HepG2 (cell line): ENCODE data around the gene PFN1. TPM values are rescaled to one million over a fixed set of nuclear protein-coding genes. Genes with fewer than 3 reads are reported as not detected.

Source experiments
- CBX1 ChIP-seq: IDR thresholded peaks from one replicate; pipeline ENCODE4 v1.6.1; 2016; ENCODE audit warnings: antibody characterized with exemption, low read depth
- CEBPZ ChIP-seq: IDR thresholded peaks from 2 replicates; pipeline ENCODE4 v1.6.1; 2012; ENCODE audit warnings: low read length, improper control_type of control experiment
- CENPX ChIP-seq: sonication (generic); formaldehyde crosslinking; IDR thresholded peaks from 2 replicates; pipeline ENCODE4 v1.9.0; 2021; ENCODE audit warnings: mild to moderate bottlenecking, missing genetic modification reagents, moderate library complexity
- ERF ChIP-seq: IDR thresholded peaks from 2 replicates; pipeline ENCODE4 v1.6.1; 2018; ENCODE audit warnings: missing biosample characterization, missing genetic modification reagents
- FOXO4 ChIP-seq: sonication (generic); formaldehyde crosslinking; conservative IDR thresholded peaks from 2 replicates; pipeline ENCODE4 v1.8.1; 2023; ENCODE audit warnings: missing genetic modification reagents
- HMGXB4 ChIP-seq, 2 experiments: sonication (generic) in 1 of 2; formaldehyde crosslinking in 1 of 2; IDR thresholded peaks; 2 replicates each; pipeline versions ENCODE4 v1.4.0 to v1.6.1; 2018 to 2020; ENCODE audit warnings: missing genetic modification reagents in 2 of 2, borderline replicate concordance in 1 of 2, low read depth in 1 of 2, mild to moderate bottlenecking in 1 of 2, missing biosample characterization in 1 of 2
- JUN ChIP-seq: sonication (generic); formaldehyde crosslinking; IDR thresholded peaks from 2 replicates; pipeline ENCODE4 v1.4.0; 2020; ENCODE audit warnings: mild to moderate bottlenecking, missing genetic modification reagents
- MAX ChIP-seq: IDR thresholded peaks from 2 replicates; pipeline ENCODE4 v1.6.1; 2012; ENCODE audit warnings: inconsistent platforms
- SMARCC2 ChIP-seq: fragments of 450-650 bp; IDR thresholded peaks from 2 replicates; pipeline ENCODE4 v1.6.1; 2017; ENCODE audit warnings: antibody characterized with exemption, mild to moderate bottlenecking
- SRY ChIP-seq: sonication (generic); formaldehyde crosslinking; IDR thresholded peaks from 2 replicates; pipeline ENCODE4 v1.8.0; 2022; ENCODE audit warnings: mild to moderate bottlenecking, missing genetic modification reagents
- TEF ChIP-seq: sonication (generic); formaldehyde crosslinking; IDR thresholded peaks from 2 replicates; pipeline ENCODE4 v1.5.0; 2020; ENCODE audit warnings: missing genetic modification reagents
- TFDP2 ChIP-seq: sonication (generic); formaldehyde crosslinking; IDR thresholded peaks from 2 replicates; pipeline ENCODE4 v1.4.0; 2020; ENCODE audit warnings: missing genetic modification reagents
- U2AF2 ChIP-seq: fragments of 200-400 bp; formaldehyde crosslinking; IDR thresholded peaks from 2 replicates; pipeline ENCODE4 v1.6.1; 2017; ENCODE audit warnings: low read depth, mild to moderate bottlenecking, low read length
- XBP1 ChIP-seq: sonication (generic); formaldehyde crosslinking; IDR thresholded peaks from 2 replicates; pipeline ENCODE4 v1.5.0; 2020; ENCODE audit warnings: missing genetic modification reagents
- ZNF354B ChIP-seq: sonication (generic); formaldehyde crosslinking; IDR thresholded peaks from 2 replicates; pipeline ENCODE4 v1.8.0; 2022; ENCODE audit warnings: mild to moderate bottlenecking, missing genetic modification reagents
- ZNF441 ChIP-seq: sonication (generic); formaldehyde crosslinking; IDR thresholded peaks from 2 replicates; pipeline ENCODE4 v1.7.0; 2021; ENCODE audit warnings: missing genetic modification reagents, borderline replicate concordance
- ZNF496 ChIP-seq: sonication (generic); formaldehyde crosslinking; IDR thresholded peaks from 2 replicates; pipeline ENCODE4 v1.8.1; 2023; ENCODE audit warnings: mild to moderate bottlenecking, moderate library complexity, missing genetic modification reagents; ENCODE audit not compliant: insufficient replicate concordance
- ZNF530 ChIP-seq: sonication (generic); formaldehyde crosslinking; IDR thresholded peaks from 2 replicates; pipeline ENCODE4 v1.5.0; 2020; ENCODE audit warnings: low read depth, mild to moderate bottlenecking, missing genetic modification reagents
- ZNF605 ChIP-seq: sonication (generic); formaldehyde crosslinking; IDR thresholded peaks from 2 replicates; pipeline ENCODE4 v1.8.0; 2022; ENCODE audit warnings: mild to moderate bottlenecking, missing genetic modification reagents
- polyA plus RNA-seq, 8 experiments: library from polyadenylated mRNA; depleted of rRNA in 3 of 8; stranded (reverse) in 7 of 8; unstranded in 1 of 8; fragments of >200 nt; fragmentation: Illumina TruSeq in 4 of 8; extraction: Trizol in 4 of 8; gene quantifications; 2 replicates each; pipeline versions ENCODE4 v1.2.1 to v1.2.3, GENCODE V29; 2011 to 2016; ENCODE audit warnings: low read depth in 4 of 8, missing spikeins in 1 of 8, mixed read lengths in 1 of 8; ENCODE audit not compliant: insufficient read depth in 1 of 8
- total RNA-seq, 5 experiments: library from RNA; depleted of rRNA; stranded (reverse); fragments of >200 nt; fragmentation: Illumina TruSeq; extraction: Trizol; gene quantifications; 2 replicates each; pipeline ENCODE4 v1.2.3, GENCODE V29; 2016; ENCODE audit warnings: low read depth in 1 of 5

PFN1 gene
- total and polyA plus RNA-seq, 2 of the 13 experiments (the other 11 are each of a cell fraction or from before 2014, with no cell fraction given) = 494 to 613 TPM

- TF ChIP-seq ERF (CRISPR knock-in tag) = no peak
- no peak for TF ChIP-seq ZNF496
- no peak for TF ChIP-seq SMARCC2
- no peak for TF ChIP-seq XBP1 (CRISPR knock-in tag)
- no peak for TF ChIP-seq TEF
- TF ChIP-seq ZNF530 (CRISPR knock-in tag) = no peak
- 0 out of 4 replicates have a peak, but pooled peaks of 1 of the 2 experiments have one; percentile 30 for TF ChIP-seq HMGXB4 (CRISPR knock-in tag; IDR thresholded peaks at IDR 0.05; ENCODE audit: borderline replicate concordance in 1 of 2, low read depth in 1 of 2)
- TF ChIP-seq MAX = peak; percentile 68; the same call in 1 of the 2 replicates
- TF ChIP-seq CENPX (CRISPR knock-in tag) = no peak
- TF ChIP-seq CBX1 = no peak
- peak; percentile 85; the same call in 1 of the 2 replicates for TF ChIP-seq SRY (CRISPR knock-in tag)
- peak; percentile 29; the same call in 1 of the 2 replicates for TF ChIP-seq TFDP2 (CRISPR knock-in tag)
- no peak for TF ChIP-seq ZNF441 (CRISPR knock-in tag)
- no peak for TF ChIP-seq CEBPZ
- TF ChIP-seq U2AF2 = no peak
- TF ChIP-seq ZNF605 (CRISPR knock-in tag) = 0 out of 2 replicates have a peak, but pooled peaks have one; percentile 10
- no peak for TF ChIP-seq JUN (CRISPR knock-in tag)
- 0 out of 2 replicates have a peak, but pooled peaks have one; percentile 38 for TF ChIP-seq ZNF354B (CRISPR knock-in tag)
- no peak for TF ChIP-seq FOXO4 (CRISPR knock-in tag)
These were observed at the start of gene PFN1 (continued) for GRCh38 chr17:4948166-4948930.
